Testis (tissue), 2 donors: ENCODE data around the gene PEMT.

Experiments
- CTCF ChIP-seq, 3 experiments: fragments of 450-650 bp in 2 of 3; fragments of 200-600 bp in 1 of 3; sonication (generic) in 1 of 3; IDR thresholded peaks; one replicate each; pipeline ENCODE4 v1.5.1; 2016 to 2019; ENCODE audit warnings: antibody characterized with exemption in 3 of 3, mild to moderate bottlenecking in 2 of 3, moderate library complexity in 1 of 3
- POLR2A ChIP-seq: fragments of 450-650 bp; IDR thresholded peaks from one replicate; pipeline ENCODE4 v1.6.1; 2017; ENCODE audit warnings: antibody characterized with exemption, mild to moderate bottlenecking, moderate library complexity

- no peak for TF ChIP-seq POLR2A
- TF ChIP-seq CTCF (IDR thresholded peaks at IDR 0.05), result no peak
These were observed 99.9 kb downstream of the PEMT start for GRCh38 chr17:17491546-17491988.
